GM12892 (cell line): ENCODE measurements around the gene TCF4.

Experiments used
- DNase-seq: peaks from one replicate; pipeline ENCODE4 v3.0.0; 2011; ENCODE audit not compliant: insufficient read length
- FAIRE-seq: peaks from 2 replicates; lab custom pipeline; 2011; peaks lifted over from hg19 to GRCh38; lab: Jason Lieb, UNC
- POLR2A ChIP-seq: IDR thresholded peaks from 2 replicates; pipeline ENCODE4 v1.6.1; 2011; ENCODE audit warnings: low read depth, low read length, control low read depth
- POLR2AphosphoS5 ChIP-seq: IDR thresholded peaks from 2 replicates; pipeline ENCODE4 v1.6.1; 2011; ENCODE audit warnings: low read depth, low read length, control low read depth
- TAF1 ChIP-seq: IDR thresholded peaks from 2 replicates; pipeline ENCODE4 v1.6.1; 2011; ENCODE audit warnings: low read depth, mild to moderate bottlenecking, control low read depth, low read length, borderline replicate concordance

The TCF4 gene

DNA sequence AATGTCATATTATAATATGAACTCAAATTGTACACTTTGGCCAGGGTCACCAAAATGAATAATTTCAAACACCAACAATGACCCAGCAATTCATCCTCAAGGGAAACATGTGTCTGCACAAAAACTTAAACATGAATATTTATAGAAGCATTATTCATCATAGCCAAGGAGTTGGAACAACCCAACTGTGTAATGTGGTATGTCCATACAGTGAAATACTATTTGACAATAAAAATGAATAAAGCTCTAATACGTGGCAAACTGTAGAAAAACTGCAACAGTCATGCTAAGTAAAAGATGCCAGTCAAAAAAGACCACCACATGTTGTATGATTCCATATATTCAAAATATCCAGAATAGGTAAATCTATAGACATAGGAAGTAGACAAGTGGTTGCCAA lies 334.2 kb downstream of the TCF4 start:
- no peak for FAIRE-seq
- DNase-seq, result no peak
- no peak for TF ChIP-seq POLR2AphosphoS5
- no peak for TF ChIP-seq TAF1
- TF ChIP-seq POLR2A, result no peak

DNA sequence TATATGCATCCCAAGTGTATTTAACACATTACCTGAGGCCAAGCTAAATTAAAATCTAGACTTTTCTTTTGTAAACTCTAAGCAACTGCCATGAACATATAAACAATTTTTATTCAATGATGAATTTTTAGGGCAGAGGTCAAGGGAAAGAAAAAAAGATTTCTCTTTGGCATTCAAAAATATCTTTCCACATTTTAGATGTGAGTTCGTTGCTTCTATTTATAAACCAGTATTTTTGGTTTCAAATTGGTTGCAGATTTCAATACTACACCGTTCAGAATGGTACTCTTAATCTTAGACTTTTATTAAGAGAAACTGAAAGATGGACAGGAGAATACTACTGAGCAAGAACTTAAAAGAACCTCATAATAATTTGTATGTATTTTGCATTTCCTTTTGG lies 335.1 kb downstream of the TCF4 start:
- TF ChIP-seq POLR2A (no peak), POLR2AphosphoS5 (no peak), TAF1 (no peak)
- FAIRE-seq, result peak; percentile 67
- no peak for DNase-seq

DNA sequence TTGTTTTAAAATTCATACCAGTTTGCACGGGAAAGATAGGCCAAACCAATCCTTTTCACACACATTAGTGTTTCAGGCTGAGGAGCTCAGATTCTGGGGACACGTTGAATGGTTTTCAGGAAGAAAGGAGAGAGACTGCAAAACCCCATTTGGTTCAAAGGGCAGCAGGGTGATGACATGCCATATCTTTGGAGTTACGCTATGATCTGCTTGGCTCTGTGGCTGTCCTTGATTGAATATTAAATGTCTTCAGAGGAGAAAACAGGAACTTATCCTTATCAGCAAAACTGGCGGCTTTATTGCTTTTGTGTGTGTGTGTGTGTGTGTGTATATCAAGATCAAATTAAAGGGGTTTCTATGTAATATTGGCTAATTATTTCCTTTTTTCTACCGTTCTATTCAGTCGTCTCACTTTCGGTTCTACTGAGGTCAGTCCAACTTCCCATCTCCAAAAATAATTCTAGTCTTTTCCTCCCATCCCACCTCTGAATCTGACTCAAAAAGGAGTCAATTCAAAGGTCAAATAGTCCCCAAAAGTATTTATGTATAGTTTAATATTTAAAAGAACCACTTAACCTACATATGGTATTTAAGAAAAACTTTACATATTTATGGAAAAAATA lies 335.8 kb downstream of the TCF4 start:
- DNase-seq, result no peak
- FAIRE-seq, result no peak
- TF ChIP-seq TAF1 (no peak), POLR2A (no peak), POLR2AphosphoS5 (no peak)

DNA sequence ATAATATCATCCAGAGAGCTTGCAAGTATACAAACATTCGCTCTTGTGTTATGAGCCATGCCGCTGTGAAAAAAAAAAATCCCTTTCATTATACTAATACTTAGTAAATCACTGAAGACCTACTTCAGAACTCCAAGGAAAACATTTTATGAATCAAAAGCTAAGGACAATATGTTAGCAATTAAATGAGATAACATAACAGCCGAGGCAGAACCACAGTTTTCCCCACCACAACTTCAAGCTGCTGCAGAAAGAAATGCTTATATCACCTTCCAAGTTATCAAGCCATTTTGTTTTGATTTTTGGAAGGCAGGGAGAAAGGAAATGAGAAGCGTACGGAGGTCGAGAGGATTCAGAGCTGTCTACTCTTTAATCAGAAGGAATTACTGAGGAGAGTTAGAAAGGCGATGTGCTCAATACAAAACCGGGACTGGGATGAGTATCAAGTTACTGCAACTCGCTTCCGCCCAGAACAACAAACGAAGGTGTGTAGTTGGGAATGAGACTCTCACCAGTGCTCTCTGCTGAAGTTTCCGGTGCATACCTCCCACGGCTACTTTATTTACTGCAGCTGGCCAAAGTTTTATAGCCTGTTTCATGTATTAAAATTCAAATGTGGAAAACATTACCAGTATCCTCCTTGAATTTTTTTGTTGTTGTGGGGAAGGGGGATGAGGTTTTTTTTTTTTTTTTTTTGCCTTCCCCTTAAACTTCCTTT lies 336.6 kb downstream of the TCF4 start:
- no peak for DNase-seq
- FAIRE-seq, result peak; percentile 88
- TF ChIP-seq POLR2A (no peak), POLR2AphosphoS5 (no peak), TAF1 (no peak)

DNA sequence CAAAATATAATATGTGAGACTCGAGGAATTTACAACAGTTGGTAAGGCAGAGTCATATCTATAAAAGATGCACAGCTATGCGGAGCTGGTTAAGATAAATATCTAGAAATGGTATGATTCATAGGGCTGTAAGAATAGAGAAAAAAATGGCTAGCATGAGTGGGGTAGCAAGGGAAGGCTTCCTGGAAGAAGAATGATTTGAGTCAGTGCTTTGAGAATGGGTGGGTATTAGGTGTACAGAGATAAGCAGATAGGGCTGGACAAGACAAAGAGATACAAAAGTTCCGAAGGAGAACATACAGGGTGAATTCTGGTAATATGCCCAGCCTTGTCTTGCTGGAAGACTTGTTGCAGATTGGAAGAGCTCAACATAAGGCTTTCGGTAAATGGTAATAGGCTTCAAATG lies 337.2 kb downstream of the TCF4 start:
- TF ChIP-seq POLR2AphosphoS5 (no peak), POLR2A (peak; percentile 26; the same call in 1 of the 2 replicates)
- FAIRE-seq, result peak; percentile 48
- DNase-seq, result no peak

DNA sequence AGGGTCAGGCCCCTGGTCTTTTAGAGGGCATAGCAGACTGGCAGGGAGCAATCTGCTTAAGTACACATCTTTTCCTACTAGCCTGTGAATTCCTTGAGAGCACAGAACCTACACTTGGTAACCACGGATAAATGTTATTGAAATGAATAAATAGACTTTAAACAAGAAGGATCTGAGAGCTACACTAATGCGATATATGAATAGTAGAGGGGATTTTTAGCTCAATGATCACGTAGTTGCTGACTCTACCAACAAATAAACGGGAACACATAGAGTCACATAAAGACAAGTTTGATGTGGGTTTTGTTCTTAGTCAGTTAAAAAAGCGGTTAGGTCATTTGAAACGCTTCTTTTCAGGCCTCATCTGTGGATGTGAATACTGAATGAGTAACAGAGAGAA lies 338.4 kb downstream of the TCF4 start:
- FAIRE-seq, result peak; percentile 92

DNA sequence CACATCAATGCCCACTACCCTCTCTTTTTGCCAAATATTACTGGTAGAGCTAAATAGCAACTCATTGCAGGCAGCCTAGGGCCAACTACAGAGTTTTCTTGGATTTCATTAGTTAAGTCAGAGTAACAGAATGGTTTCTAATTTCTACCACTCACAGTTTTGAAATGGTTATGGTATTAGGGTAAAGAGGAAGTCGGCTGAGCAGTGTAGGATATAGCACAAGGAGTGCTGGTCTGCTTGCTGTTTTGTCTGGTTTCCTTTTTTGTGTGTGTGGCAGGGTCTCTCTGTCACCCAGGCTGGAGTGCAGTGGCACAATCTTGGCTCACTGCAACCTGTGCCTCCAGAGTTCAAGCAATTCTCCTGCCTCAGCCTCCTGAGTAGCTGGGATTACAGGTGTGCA lies 339.5 kb downstream of the TCF4 start:
- TF ChIP-seq TAF1 (no peak), POLR2A (no peak), POLR2AphosphoS5 (no peak)
- DNase-seq (no peak), FAIRE-seq (peak; percentile 5)

More for the DNA sequence above, 338.4 kb downstream of the TCF4 start:
- no peak for DNase-seq
- TF ChIP-seq POLR2AphosphoS5 (no peak), TAF1 (no peak), POLR2A (no peak)

DNA sequence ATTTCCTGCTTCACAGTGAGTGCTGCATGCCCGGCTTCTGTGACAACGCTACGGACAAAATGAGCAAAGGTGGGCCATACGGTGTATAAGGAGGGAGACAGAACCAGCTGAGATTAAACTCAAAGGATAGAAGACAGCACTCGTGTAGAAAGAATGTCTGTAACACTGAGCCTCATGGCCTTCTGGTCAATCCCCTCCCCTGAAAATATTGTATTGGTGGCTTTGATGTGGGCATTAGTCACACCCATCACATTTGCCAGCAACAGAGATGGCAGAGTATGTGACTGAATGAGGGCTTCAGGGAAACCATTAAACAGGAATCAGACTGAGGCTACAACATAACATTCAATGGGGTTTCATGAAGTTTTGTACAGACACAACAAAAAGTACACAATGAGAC lies 341.0 kb downstream of the TCF4 start:
- TF ChIP-seq POLR2AphosphoS5 (no peak), TAF1 (no peak), POLR2A (no peak)
- peak; percentile 85 for FAIRE-seq
- no peak for DNase-seq

DNA sequence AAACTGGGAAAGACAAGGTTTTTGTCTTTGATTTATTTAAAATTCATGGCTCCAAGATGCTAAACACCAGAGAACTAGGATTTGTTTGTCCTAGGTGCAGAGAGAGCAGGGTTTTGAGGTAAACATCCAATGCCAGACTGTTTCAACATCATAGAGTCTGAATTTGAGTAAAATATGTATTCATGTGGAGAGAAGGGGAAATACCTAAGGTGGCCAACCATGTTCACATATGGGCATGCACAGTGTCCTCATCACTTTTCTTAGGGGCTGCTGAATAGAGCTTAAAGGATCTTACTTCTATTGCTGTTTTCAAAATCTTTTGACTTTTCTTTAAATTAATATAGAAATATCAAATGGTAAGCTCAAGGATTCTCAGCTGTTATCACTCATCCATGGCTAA lies 341.7 kb downstream of the TCF4 start:
- FAIRE-seq, result no peak
- no peak for DNase-seq
- no peak for TF ChIP-seq POLR2AphosphoS5
- TF ChIP-seq TAF1, result no peak

DNA sequence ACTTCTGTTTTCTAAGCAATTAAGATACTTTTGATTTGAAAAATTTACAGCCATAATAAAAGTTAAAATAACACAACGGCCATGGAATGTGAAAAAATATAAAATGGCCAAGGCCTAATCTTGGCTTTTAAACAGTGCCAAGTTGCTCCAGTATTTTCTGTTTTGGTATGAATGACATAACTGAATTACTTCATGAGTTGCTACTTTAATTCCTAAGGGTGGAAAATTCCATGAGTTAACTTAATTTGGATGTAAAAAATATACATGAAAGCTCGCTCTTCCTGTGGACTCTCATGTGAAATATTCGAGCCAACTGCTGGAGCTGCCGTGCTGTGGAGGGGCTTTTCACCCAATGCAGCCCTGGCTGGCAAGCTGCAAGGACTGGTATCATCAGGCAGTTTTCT lies 342.8 kb downstream of the TCF4 start:
- no peak for DNase-seq
- no peak for TF ChIP-seq TAF1
- TF ChIP-seq POLR2AphosphoS5, result no peak
- TF ChIP-seq POLR2A, result no peak
- no peak for FAIRE-seq

DNA sequence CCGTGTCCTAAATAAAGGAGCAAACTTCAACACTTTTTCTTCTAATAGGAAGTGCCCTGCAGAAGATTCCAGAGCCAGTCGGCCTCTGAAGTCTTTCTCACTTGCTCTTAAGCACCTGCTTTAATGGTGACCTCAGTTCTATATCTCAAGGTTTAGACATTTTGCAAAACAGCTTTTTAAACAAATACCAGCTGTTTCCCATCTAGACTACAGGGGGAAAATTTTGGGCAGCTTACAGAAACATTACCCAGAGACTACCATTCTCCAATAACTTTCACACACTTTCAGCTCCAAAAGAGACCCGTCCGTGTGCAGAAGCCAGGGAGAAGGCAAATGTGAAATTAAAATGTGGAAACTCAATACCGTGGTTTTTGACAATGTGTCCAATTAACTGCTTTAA lies 343.4 kb downstream of the TCF4 start:
- FAIRE-seq, result no peak
- TF ChIP-seq POLR2A, result no peak
- no peak for TF ChIP-seq POLR2AphosphoS5
- TF ChIP-seq TAF1, result no peak
- DNase-seq, result no peak

DNA sequence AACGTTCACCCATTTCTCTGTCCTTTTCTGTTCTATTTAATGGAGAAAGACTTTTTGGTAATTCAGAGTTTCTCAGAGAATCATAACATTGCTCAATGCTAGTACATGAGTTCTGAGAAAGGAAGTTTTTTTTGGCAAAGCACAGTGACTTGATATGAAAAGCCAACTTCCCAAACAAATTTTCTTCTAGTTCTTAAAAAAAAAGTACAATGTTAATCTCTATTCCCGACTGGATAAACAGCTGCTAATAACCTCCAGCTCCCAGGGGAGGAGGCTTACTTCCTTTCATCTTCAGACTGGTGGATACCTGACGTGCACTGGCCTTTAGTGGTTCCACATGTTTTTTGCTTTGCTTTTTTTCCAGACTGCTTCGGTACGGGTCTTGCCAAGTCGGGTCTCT lies 344.1 kb downstream of the TCF4 start:
- no peak for TF ChIP-seq TAF1
- no peak for TF ChIP-seq POLR2A
- no peak for TF ChIP-seq POLR2AphosphoS5
- FAIRE-seq (no peak), DNase-seq (no peak)
